WTC11 (cell line): ENCODE results near the gene KRT6C. TPM values are rescaled to one million over a fixed set of nuclear protein-coding genes. Genes with fewer than 3 reads are reported as not detected.

ENCODE experiments used
- ATAC-seq: fragments of 200-7000 bp; cut with Tn5 transposase; 2 replicates; pipeline ENCODE4 v1.10.0; 2021; ENCODE audit warnings: mild to moderate bottlenecking, moderate library complexity
- CTCF ChIA-PET: fragments of 300-600 bp; sonication (Branson Sonifier 250); formaldehyde crosslinking; loops from one replicate; lab custom pipeline; 2021; ENCODE audit warnings: antibody characterized with exemption; lab: Charles Lee
- POLR2A ChIA-PET: fragments of 350-600 bp; sonication (Branson Sonifier 250); formaldehyde crosslinking; loops from one replicate; lab custom pipeline; 2021; ENCODE audit warnings: antibody characterized with exemption; lab: Charles Lee
- DNase-seq: peaks from one replicate; pipeline ENCODE4 v3.0.0; 2021; ENCODE audit warnings: low spot score
- H3K27ac Mint-ChIP-seq: 2 replicates; pipeline ENCODE4 v1.8.0; 2021; ENCODE audit warnings: mixed read lengths
- H3K27me3 Mint-ChIP-seq: 2 replicates; pipeline ENCODE4 v1.8.0; 2021; ENCODE audit warnings: low read depth, mild to moderate bottlenecking, moderate library complexity, mixed read lengths
- H3K36me3 Mint-ChIP-seq: 2 replicates; pipeline ENCODE4 v1.8.0; 2021; ENCODE audit warnings: mixed read lengths
- H3K4me1 Mint-ChIP-seq: 2 replicates; pipeline ENCODE4 v1.8.0; 2022; ENCODE audit warnings: mixed read lengths
- H3K4me3 Mint-ChIP-seq: 2 replicates; pipeline ENCODE4 v1.8.0; 2021; ENCODE audit warnings: mild to moderate bottlenecking, moderate library complexity, mixed read lengths
- H3K9me3 Mint-ChIP-seq: 2 replicates; pipeline ENCODE4 v1.8.0; 2021; ENCODE audit warnings: mixed read lengths
- ARID4B ChIP-seq: sonication (generic); formaldehyde crosslinking; IDR thresholded peaks from 2 replicates; pipeline ENCODE4 v1.8.0; 2023; ENCODE audit warnings: missing genetic modification reagents, mild to moderate bottlenecking, borderline replicate concordance
- ATF1 ChIP-seq: sonication (generic); formaldehyde crosslinking; IDR thresholded peaks from 2 replicates; pipeline ENCODE4 v1.8.1; 2023; ENCODE audit warnings: mild to moderate bottlenecking, moderate library complexity, missing genetic modification reagents
- ATF3 ChIP-seq: sonication (generic); formaldehyde crosslinking; conservative IDR thresholded peaks from 2 replicates; pipeline ENCODE4 v1.8.1; 2022; ENCODE audit warnings: mild to moderate bottlenecking, missing genetic modification reagents
- E2F1 ChIP-seq: sonication (generic); formaldehyde crosslinking; IDR thresholded peaks from 2 replicates; pipeline ENCODE4 v1.8.0; 2022; ENCODE audit warnings: mild to moderate bottlenecking, missing genetic modification reagents
- E2F4 ChIP-seq: sonication (generic); formaldehyde crosslinking; IDR thresholded peaks from 2 replicates; pipeline ENCODE4 v1.8.1; 2022; ENCODE audit warnings: low read depth, mild to moderate bottlenecking, moderate library complexity, missing genetic modification reagents, borderline replicate concordance
- FOXP1 ChIP-seq: sonication (generic); formaldehyde crosslinking; IDR thresholded peaks from 2 replicates; pipeline ENCODE4 v1.8.0; 2022; ENCODE audit warnings: missing genetic modification reagents, mild to moderate bottlenecking, moderate library complexity, borderline replicate concordance
- HMGA2 ChIP-seq: fragments of 250-450 bp; sonication (Bioruptor Pico); IDR thresholded peaks from 2 replicates; pipeline ENCODE4 v1.4.0; 2021; ENCODE audit warnings: mild to moderate bottlenecking, moderate library complexity
- JAZF1 ChIP-seq: fragments of 250-450 bp; sonication (Bioruptor Pico); IDR thresholded peaks from 2 replicates; pipeline ENCODE4 v1.9.0; 2021; ENCODE audit warnings: moderate library complexity, mild to moderate bottlenecking, inconsistent platforms
- OVOL2 ChIP-seq: fragments of 250-450 bp; sonication (Bioruptor Pico); IDR thresholded peaks from 2 replicates; pipeline ENCODE4 v1.9.0; 2021; ENCODE audit warnings: mild to moderate bottlenecking, borderline replicate concordance
- PRRX2 ChIP-seq: fragments of 250-450 bp; sonication (Bioruptor Pico); IDR thresholded peaks from 2 replicates; pipeline ENCODE4 v1.8.0; 2021; ENCODE audit warnings: mild to moderate bottlenecking
- SMAD4 ChIP-seq: sonication (generic); formaldehyde crosslinking; IDR thresholded peaks from 2 replicates; pipeline ENCODE4 v1.8.0; 2022; ENCODE audit warnings: mild to moderate bottlenecking, missing genetic modification reagents
- ZNF138 ChIP-seq: sonication (generic); formaldehyde crosslinking; conservative IDR thresholded peaks from 2 replicates; pipeline ENCODE4 v1.8.1; 2022; ENCODE audit warnings: mild to moderate bottlenecking, moderate library complexity, missing genetic modification reagents
- ZNF317 ChIP-seq: sonication (generic); formaldehyde crosslinking; IDR thresholded peaks from 2 replicates; pipeline ENCODE4 v1.8.1; 2023; ENCODE audit warnings: low read depth, mild to moderate bottlenecking, moderate library complexity, missing genetic modification reagents, borderline replicate concordance
- ZNF532 ChIP-seq: fragments of 250-450 bp; sonication (Bioruptor Pico); IDR thresholded peaks from 2 replicates; pipeline ENCODE4 v1.9.0; 2021; ENCODE audit warnings: mild to moderate bottlenecking, borderline replicate concordance
- ZNF671 ChIP-seq: fragments of 250-450 bp; sonication (Bioruptor Pico); IDR thresholded peaks from 2 replicates; pipeline ENCODE4 v1.8.0; 2021; ENCODE audit warnings: mild to moderate bottlenecking
- total RNA-seq: library from RNA; stranded (reverse); gene quantifications from 3 replicates; pipeline ENCODE4 v1.2.3, GENCODE V29; 2021
- TF ChIP-seq, protein P1 (sequence below): sonication (generic); formaldehyde crosslinking; IDR thresholded peaks from 2 replicates; pipeline ENCODE4 v1.8.0; 2022; ENCODE audit warnings: mild to moderate bottlenecking, missing genetic modification reagents
- TF ChIP-seq, protein P2 (sequence below): sonication (generic); formaldehyde crosslinking; IDR thresholded peaks from 2 replicates; pipeline ENCODE4 v1.8.0; 2022; ENCODE audit warnings: mild to moderate bottlenecking, missing genetic modification reagents

Gene KRT6C
- total RNA-seq, 1 experiment from 2014 or later = not detected

DNA sequence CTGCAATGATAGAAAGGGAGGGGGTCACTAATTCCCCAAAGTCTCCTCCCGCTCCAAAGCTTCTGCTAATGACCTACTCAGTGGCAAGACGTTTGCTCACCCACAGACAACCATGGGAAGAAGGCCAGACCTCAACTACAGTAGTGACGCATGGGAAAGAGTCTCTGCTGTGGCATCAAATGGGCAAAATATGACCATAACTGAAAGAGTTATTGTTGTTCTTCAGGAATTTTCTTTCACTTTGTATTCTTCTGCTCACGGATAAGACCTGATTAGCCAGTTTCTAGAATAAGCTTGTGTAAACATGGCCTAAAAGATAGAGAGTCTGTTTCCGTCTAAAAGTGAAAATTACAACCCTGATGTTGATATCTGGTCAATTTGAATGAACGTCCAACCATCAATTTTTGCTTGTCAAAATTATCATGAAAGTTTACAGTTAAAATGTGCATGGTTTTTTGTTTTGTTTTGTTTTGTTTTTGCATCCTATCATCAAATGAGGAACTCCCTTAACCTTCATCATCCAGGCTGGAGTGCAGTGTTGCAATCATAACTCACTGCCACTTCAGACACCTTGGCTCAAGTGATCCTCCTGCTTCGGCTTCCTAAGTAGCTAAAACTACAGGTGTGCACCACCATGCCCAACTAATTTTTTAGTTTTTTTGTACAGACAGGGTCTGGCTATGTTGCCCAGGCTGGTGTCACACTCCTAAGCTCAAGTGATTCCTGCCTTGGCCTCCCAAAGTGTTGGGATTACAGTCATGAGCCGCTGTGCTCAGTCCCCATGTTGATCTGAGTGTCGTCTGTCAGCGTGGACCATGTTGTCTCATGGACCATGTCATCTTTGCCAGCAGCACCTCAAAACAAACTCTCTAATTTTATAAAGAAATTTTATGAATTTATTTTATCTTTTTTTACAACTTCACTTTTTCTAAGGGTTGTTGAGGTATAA is 28.7 kb downstream of the KRT6C start:
- Mint-ChIP-seq H3K4me3 (no peak overlapping the region), H3K27me3 (no peaks in the 10 kb centered on the region; the same call in 1 of the 2 replicates), H3K9me3 (peaks cover 22% of the 10 kb centered on the region), H3K27ac (no peak overlapping the region), H3K36me3 (peaks cover 8% of the 10 kb centered on the region), H3K4me1 (peaks cover 22% of the 10 kb centered on the region)
- ATAC-seq (no peak), DNase-seq (no peak)
- ChIA-PET CTCF (interaction anchor here (0.8 kb wide), 1 partner anchor 248 kb away, joined by 3 read pairs; no protein-coding TSS in a partner anchor), POLR2A (no interaction called here)
- TF ChIP-seq ZNF532 (no peak), E2F4 (CRISPR knock-in tag) (no peak), E2F1 (CRISPR knock-in tag) (no peak), ZNF671 (CRISPR knock-in tag) (no peak), ATF3 (CRISPR knock-in tag) (no peak), JAZF1 (no peak), FOXP1 (CRISPR knock-in tag) (no peak), ZNF317 (CRISPR knock-in tag) (no peak), HMGA2 (CRISPR knock-in tag) (no peak), SMAD4 (CRISPR knock-in tag) (no peak)
- TF ChIP-seq, protein P1, sequence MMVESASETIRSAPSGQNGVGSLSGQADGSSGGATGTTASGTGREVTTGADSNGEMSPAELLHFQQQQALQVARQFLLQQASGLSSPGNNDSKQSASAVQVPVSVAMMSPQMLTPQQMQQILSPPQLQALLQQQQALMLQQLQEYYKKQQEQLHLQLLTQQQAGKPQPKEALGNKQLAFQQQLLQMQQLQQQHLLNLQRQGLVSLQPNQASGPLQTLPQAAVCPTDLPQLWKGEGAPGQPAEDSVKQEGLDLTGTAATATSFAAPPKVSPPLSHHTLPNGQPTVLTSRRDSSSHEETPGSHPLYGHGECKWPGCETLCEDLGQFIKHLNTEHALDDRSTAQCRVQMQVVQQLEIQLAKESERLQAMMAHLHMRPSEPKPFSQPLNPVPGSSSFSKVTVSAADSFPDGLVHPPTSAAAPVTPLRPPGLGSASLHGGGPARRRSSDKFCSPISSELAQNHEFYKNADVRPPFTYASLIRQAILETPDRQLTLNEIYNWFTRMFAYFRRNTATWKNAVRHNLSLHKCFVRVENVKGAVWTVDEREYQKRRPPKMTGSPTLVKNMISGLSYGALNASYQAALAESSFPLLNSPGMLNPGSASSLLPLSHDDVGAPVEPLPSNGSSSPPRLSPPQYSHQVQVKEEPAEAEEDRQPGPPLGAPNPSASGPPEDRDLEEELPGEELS = no peak
- TF ChIP-seq, protein P2, sequence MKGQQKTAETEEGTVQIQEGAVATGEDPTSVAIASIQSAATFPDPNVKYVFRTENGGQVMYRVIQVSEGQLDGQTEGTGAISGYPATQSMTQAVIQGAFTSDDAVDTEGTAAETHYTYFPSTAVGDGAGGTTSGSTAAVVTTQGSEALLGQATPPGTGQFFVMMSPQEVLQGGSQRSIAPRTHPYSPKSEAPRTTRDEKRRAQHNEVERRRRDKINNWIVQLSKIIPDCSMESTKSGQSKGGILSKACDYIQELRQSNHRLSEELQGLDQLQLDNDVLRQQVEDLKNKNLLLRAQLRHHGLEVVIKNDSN (CRISPR knock-in tag) = no peak

GRCh38 chr12:52443966-52444365 is 29.6 kb downstream of the KRT6C start:
- POLR2A ChIA-PET = no interaction called here
- ATAC-seq (no peak), DNase-seq (no peak)
- Mint-ChIP-seq H3K36me3 (peaks cover 8% of the 10 kb centered on the region), H3K27me3 (no peaks in the 10 kb centered on the region; the same call in 1 of the 2 replicates), H3K4me3 (no peak overlapping the region), H3K4me1 (peaks cover 22% of the 10 kb centered on the region), H3K27ac (no peak overlapping the region), H3K9me3 (peaks cover 13% of the 10 kb centered on the region)
- CTCF ChIA-PET = interaction anchor here (0.8 kb wide), 1 partner anchor 249 kb away, joined by 3 read pairs; no protein-coding TSS in a partner anchor
- TF ChIP-seq ATF1 = no peak
- no peak for TF ChIP-seq OVOL2 (CRISPR knock-in tag)
- no peak for TF ChIP-seq ZNF138
- no peak for TF ChIP-seq PRRX2 (CRISPR knock-in tag)
- TF ChIP-seq ARID4B (CRISPR knock-in tag) = no peak
